Measurements from ENCODE around the gene KCNT2.

Gene KCNT2

GRCh38 chr1:196259316-196259715 lies 348.9 kb downstream of the KCNT2 start:
- no peaks in the 10 kb centered on the region for H3K27me3 ChIP-seq (replicated peaks)
- H3K36me3 ChIP-seq (replicated peaks): no peaks in the 10 kb centered on the region
- TF ChIP-seq CTCF (IDR thresholded peaks at IDR 0.05; ENCODE audit: low read depth, low read length, missing control alignments): no peak
- H3K27ac ChIP-seq: no peak overlapping the region
- no peak overlapping the region for H3K4me3 ChIP-seq (ENCODE audit: low read depth, low read length)
- in situ Hi-C loops (cut with HindIII; ENCODE audit: low pct_ligation_motif_present, low sequenced_read_pairs): no loop called here
- no peak for DNase-seq

GRCh38 chr1:196255762-196256161 lies 352.5 kb downstream of the KCNT2 start:
- no peak for DNase-seq

GRCh38 chr1:196229546-196229945 lies 378.7 kb downstream of the KCNT2 start:
- Histone ChIP-seq H3K27me3 (replicated peaks) (no peaks in the 10 kb centered on the region), H3K36me3 (replicated peaks) (no peaks in the 10 kb centered on the region), H3K27ac (no peak overlapping the region), H3K4me3 (ENCODE audit: low read depth, low read length) (no peak overlapping the region)
- DNase-seq: no peak
- in situ Hi-C loops (cut with HindIII; ENCODE audit: low pct_ligation_motif_present, low sequenced_read_pairs): no loop called here
- TF ChIP-seq CTCF (IDR thresholded peaks at IDR 0.05; ENCODE audit: low read depth, low read length, missing control alignments): no peak

More at GRCh38 chr1:196255762-196256161, 352.5 kb downstream of the KCNT2 start:
- TF ChIP-seq CTCF (IDR thresholded peaks at IDR 0.05; ENCODE audit: low read depth, low read length, missing control alignments): no peak
- H3K4me3 ChIP-seq (ENCODE audit: low read depth, low read length): no peak overlapping the region
- H3K36me3 ChIP-seq (replicated peaks): no peaks in the 10 kb centered on the region
- H3K27me3 ChIP-seq (replicated peaks): no peaks in the 10 kb centered on the region
- in situ Hi-C loops (cut with HindIII; ENCODE audit: low pct_ligation_motif_present, low sequenced_read_pairs): no loop called here
- no peak overlapping the region for H3K27ac ChIP-seq

- no peak overlapping the region for H3K4me3 ChIP-seq (ENCODE audit: low read depth, low read length)
- no peak overlapping the region for H3K27ac ChIP-seq
- DNase-seq: no peak
- no peaks in the 10 kb centered on the region for H3K27me3 ChIP-seq (replicated peaks)
- H3K36me3 ChIP-seq (replicated peaks): no peaks in the 10 kb centered on the region
- no peak for TF ChIP-seq CTCF (IDR thresholded peaks at IDR 0.05; ENCODE audit: low read depth, low read length, missing control alignments)
- in situ Hi-C loops (cut with HindIII; ENCODE audit: low pct_ligation_motif_present, low sequenced_read_pairs): no loop called here
Observed at GRCh38 chr1:196214866-196215265, 393.4 kb downstream of the KCNT2 start.

- no peak for TF ChIP-seq CTCF (IDR thresholded peaks at IDR 0.05; ENCODE audit: low read depth, low read length, missing control alignments)
- Histone ChIP-seq H3K27me3 (replicated peaks) (no peaks in the 10 kb centered on the region), H3K4me3 (ENCODE audit: low read depth, low read length) (no peak overlapping the region), H3K27ac (no peak overlapping the region), H3K36me3 (replicated peaks) (no peaks in the 10 kb centered on the region)
- DNase-seq: no peak
- in situ Hi-C loops (cut with HindIII; ENCODE audit: low pct_ligation_motif_present, low sequenced_read_pairs): no loop called here
Observed at GRCh38 chr1:196209983-196210382, 398.3 kb downstream of the KCNT2 start.

GRCh38 chr1:196209265-196209664 lies 399.0 kb downstream of the KCNT2 start:
- Histone ChIP-seq H3K27me3 (replicated peaks) (no peaks in the 10 kb centered on the region), H3K36me3 (replicated peaks) (no peaks in the 10 kb centered on the region), H3K27ac (no peak overlapping the region), H3K4me3 (ENCODE audit: low read depth, low read length) (no peak overlapping the region)
- in situ Hi-C loops (cut with HindIII; ENCODE audit: low pct_ligation_motif_present, low sequenced_read_pairs): no loop called here
- DNase-seq: no peak
- TF ChIP-seq CTCF (IDR thresholded peaks at IDR 0.05; ENCODE audit: low read depth, low read length, missing control alignments): no peak

Measured in brain microvascular endothelial cell (primary cell).